GM18502 (cell line): ENCODE measurements around the gene ATP2B3.

Source experiments
- ATAC-seq: cut with Tn5 transposase; IDR thresholded peaks from one replicate; pipeline ENCODE4 v1.9.1; 2021; ENCODE audit warnings: mild to moderate bottlenecking; ENCODE audit not compliant: unreplicated experiment, poor library complexity

ATP2B3 gene

DNA sequence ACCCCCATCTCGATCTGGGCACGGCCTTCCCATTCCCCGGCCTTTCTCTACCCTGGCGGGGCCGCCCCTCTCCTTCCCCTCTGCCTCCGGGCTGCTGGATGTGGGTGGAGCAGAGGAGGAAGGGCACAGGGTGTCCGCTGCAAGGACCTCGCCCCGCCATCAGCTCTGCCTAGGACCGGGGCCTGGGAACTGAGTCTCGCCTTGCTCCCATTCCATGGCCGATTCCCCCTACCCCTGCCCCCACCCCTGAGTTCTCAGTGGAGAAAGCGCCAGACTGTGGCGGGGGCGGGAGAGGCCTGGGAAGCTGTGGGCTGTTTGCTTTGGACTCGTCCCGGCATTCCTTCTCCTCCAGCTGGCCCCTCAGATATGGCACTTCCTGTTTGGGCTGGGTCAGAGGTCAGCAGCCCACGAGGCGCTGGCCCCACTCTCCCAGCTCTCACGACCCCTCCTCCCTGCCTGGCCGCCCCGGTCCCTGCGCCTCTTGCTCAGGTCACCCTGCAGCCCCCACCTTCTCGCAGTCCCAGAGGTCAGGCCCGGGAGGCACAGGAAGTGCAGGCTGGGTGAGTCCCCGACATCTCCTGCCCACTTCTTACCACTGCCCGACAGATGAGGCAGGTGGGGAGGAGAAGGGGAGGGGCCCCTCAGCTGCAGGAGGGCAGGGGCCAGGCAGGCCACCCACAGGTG, 29.1 kb upstream of the ATP2B3 start:
- ATAC-seq: no peak

DNA sequence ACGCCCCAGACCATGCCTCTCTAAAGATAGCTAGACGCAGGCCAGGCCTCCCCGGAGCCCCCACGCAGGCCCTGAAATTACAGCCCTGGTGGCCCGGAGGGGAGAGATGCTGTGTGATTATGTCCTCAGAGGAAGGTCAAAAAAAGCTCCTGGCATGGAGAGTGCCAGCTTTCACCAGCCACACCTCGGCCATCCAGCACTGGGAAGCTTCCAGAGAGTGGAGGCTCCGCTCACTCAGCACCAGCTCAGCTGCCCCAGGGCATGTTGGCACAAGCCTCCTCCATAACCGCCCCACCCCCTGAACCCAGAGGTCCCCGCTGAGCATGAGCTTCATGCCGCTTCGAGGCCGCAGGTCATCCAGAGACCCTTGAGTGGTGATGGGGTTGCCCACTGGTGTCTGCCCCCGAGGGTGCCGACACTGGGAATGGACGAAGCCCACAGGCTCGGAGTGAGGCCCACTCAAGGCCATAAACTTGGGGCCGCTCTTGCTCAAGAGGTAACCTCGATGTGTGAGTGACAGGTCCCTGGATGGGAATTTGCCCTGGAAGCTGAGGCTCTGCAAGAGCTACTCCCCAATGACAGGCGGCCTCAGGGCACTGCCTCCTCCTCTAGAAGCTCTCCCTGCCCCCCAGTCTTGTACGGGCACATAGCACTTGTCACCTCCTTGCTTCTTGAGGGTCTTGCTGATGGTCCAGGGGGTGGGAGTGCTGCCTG, 27.1 kb upstream of the ATP2B3 start:
- no peak for ATAC-seq

DNA sequence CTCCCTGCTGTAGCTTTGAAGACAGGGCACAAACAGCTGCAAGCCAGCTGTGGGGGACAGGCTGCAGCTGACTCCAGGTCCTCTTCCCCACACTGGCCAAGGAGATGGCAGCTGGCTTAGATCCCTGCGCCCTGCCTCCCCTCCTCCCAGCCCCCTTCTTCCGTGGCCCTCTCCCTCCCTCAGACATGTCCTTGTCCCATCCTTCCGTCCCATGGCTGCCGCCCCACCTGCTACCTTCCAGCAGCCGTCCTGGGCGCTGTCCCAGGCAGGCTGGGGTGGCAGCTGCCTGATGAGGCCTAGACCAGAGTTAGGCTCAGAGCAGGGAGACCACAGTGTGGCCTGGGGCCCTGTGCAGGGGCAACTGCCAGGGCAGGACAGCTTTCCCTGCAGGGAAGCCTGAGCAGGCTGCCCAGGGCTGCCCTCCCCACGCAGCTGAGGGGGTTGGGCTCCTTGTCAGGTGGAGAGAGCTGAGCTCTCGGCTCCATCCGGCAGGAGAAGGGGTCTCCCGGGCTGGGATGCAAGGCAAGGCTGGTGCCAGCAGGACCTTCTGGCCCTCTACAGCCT, 26.0 kb upstream of the ATP2B3 start:
- no peak for ATAC-seq

DNA sequence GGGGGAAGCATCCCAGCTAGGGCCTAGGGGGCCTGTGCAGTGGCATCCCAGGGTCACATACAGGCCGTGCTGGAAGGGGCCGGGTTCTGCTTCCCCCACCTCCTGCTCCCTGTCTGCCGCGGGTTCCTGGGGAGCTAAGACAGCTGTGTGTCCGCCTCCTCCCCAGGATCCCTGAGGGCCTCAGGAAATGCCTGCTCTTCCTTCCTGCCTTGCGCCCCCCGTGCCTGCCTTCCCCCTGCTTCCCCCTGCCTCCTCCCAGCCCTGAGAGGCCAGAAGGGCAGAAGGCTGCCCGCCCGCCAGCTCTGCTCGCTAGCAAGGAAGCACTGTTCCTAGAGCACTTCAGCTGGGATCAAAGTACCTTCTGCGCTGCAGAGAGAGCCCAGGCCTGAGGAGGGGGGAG, 25.5 kb upstream of the ATP2B3 start:
- no peak for ATAC-seq

DNA sequence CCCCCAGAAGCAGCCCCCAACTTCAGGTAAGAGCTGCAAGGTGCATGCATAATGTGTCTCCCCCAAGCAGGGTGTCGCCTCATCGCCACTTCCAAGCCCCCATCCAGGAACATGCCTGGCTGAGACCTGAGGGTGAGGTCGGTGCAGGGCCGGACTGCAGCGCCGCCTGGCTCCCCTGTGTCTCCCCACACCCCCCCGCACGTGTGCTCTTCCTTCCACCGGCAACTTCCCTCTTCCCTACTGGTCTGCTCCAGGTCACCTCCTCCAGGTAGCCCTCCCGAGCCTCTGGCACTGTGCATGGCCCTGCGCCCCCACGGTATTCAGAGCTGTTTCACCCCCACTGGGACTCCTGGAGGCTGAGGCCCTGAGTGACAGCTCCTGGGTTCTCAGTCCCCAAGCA, 24.9 kb upstream of the ATP2B3 start:
- ATAC-seq: no peak

DNA sequence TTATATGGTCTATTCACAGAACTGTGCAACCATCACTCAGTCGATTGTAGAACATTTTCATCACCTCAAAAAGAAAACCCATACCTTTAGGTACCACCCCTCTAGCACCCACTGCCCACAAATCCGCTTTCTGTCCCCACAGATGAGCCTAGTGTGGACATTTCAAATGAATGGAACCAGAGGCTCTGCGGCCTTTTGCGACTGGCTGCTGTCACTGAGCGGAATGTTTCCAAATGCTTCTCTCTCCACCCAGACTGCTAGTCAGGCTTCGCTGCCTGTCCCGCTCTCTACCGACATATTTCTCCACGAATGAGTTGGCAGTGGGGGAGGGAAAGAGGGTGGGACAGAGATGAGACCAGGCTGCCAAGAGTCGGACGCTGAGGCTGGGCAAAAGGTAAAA, 24.4 kb upstream of the ATP2B3 start:
- no peak for ATAC-seq

DNA sequence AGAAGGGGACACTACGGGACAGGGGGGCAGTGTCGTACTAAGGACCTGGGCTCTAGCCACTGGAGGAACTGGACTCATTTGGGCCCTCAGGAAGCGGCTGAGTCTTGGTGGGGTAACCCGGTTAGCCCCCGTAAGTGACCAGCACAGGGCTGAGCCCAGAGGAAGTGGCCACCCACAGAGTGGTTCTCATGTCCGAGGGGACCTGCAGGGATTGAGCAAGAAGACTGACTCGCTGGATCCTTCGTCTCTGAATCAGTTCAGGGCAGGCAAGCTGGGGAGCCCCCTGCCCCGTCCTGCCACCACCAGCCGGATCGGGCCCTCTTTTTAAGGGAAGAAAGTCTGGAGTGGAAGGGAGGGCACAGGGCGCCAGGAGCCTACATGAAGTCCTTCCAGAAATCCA, 23.4 kb upstream of the ATP2B3 start:
- ATAC-seq: no peak

DNA sequence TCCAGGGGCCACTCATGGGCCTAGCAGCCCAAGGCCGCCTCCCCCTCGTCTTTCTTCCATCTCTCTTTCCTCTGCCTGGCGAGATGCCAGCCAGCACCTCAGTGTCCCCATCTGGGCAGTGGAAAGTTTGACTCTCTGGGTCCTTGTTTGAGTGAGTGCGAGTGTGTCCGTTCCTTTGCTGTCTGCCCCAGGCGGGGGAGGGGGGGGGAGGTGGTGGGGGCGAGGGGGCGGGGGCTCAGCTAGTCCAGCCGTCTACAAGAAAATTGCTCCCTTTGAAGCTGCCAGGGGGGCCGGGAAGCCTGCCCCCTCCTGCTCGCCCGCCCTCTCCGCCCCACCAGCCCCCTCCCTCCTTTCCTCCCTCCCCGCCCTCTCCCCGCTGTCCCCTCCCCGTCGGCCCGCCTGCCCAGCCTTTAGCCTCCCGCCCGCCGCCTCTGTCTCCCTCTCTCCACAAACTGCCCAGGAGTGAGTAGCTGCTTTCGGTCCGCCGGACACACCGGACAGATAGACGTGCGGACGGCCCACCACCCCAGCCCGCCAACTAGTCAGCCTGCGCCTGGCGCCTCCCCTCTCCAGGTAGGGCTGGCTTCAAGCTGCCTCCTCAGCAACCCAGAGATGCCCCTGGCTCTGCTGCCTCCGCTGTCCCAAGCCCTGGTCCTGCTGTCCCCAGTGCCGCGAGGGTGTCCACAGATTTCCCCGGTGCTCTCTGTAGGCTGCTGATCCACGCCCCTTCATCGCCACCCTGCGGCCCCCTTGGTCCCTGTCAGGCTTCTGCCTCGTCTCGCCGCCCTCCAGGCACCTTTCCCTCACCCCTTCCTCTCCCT, 22.7 kb upstream of the ATP2B3 start, which contains the start of gene BGN:
BGN (plus strand) TSS at position 440 of the 821 bp plus-strand sequence. CDS start 9,652 bp downstream, outside the sequence.
- no peak for ATAC-seq

DNA sequence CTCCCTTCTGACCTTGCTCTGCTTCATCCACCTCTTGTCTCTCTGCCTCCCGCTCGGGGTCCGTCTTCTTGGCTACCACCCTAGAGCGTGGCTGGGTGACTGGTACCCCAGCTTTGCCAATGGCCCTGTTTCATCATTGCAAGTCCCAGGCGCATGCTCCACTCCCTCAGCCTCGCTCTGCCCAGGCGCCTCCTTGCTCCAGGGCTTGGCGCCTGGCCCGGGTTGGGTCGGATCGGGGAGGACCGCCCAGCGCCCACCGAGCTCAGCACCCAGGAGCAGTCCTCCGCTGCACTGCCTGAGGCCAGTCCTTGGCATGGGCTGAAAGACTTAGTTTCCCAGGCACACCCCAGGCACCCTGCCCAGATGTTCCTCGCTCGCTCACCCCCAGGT, 22.1 kb upstream of the ATP2B3 start:
- ATAC-seq: no peak

DNA sequence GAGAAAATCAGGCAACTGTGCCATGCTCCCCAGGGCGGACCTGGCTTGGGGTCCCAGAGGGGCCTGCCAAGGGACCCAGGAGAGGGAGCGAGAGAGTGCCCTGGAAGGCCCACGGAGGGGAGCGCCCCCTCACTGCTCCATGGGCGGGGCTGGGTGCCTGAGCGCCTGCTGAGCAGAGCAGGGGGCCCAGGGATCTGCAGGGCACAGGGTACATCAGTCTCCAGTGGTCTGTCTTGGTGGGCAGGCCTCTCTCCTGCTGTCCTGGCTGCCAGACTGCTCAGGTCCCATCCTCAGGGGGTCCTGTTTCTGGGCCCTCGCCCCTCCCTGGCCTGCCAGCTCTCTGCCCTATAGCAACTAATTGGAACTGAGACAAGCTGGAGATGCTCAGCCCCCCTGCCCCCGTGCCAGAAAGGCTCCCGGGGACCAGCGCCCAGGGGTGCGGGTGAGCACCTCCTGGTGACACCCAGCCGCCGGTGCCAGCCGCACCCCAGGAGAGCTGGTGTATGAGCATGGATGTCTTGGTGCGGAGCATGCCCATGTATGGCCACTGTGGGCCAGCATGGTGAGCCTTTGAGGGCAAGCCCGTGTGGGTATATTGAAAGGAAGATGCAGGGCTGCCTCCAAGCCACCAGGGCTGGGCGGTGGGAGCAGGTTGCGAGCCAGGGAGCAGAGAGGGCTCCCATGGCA, 21.4 kb upstream of the ATP2B3 start:
- no peak for ATAC-seq

DNA sequence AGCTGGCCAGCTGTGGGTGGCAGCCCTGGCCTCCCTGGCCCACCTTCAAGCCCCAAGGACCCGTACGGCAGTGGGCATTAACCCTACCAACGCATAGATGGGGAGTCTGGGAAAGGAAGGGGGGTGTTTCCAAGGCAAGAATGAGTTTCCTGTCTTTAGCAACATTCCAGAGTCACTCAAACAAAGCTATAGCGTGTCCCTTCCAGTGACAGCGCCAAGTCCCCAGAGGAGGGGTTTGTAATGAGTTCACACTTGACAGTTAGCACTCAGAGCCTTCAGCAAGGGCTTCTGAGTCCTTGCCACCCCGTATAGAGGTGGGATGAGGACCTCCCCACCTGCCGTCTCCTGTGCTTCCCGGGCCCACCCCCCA, 20.9 kb upstream of the ATP2B3 start:
- no peak for ATAC-seq

DNA sequence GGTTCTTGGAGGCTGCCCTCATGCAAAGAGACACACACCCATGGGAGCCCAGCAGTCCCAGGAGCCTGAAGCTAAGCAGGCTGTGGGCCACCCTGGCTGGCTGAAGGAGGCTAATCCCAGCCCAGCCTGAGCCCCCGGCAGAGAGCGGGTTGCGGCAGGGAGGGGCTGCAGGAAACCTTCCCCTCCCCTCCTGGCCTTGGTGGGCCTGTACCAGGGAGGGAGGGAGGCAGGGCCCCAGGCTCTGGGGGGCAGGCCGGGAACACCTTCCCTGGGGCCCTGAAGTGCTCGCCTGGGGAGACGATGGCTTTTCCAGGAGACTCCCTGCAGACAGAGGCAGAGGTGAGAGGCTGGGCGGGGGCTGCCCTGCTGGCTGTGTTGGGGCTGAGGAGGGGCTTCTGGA, 19.0 kb upstream of the ATP2B3 start:
- ATAC-seq: no peak

DNA sequence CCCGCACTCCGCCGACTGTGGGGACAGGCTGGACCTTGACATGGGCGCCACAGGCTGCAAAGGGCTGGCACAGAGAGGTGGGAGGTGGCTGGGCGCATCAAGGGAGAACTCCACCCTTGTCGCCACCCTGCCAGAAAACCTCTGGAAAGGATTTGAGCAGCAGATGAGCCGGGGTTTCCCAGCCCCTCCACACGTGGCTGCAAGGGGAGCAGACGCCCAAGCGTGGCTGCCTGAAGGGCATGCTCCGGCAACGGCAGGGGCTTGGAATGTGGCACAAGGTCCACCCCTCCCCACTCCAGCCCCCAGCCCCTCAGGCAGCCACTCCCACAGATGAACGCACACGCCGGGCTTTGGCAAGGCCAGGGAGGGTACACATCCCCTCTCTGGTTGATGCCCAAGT, 18.1 kb upstream of the ATP2B3 start:
- ATAC-seq: no peak

DNA sequence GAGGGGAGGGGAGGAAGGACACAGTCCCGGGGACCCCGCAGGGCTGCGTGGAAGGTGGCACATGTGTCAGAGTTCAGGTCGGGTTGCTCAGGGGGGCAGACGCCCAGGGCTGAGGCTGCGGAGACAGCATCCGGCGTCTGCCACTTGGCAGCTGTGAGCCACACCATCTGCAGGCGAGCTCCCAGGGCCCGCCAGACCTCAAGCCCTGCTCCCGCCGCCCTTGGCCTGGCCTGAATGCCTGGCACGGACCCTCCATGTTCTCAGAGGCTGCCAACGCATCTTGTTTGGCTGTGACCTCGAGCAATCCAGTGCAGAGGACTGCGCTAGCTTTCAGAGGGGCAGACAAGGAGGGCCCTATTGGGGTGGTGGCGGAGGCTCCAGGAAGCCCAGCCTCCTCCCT, 17.6 kb upstream of the ATP2B3 start:
- ATAC-seq: no peak

DNA sequence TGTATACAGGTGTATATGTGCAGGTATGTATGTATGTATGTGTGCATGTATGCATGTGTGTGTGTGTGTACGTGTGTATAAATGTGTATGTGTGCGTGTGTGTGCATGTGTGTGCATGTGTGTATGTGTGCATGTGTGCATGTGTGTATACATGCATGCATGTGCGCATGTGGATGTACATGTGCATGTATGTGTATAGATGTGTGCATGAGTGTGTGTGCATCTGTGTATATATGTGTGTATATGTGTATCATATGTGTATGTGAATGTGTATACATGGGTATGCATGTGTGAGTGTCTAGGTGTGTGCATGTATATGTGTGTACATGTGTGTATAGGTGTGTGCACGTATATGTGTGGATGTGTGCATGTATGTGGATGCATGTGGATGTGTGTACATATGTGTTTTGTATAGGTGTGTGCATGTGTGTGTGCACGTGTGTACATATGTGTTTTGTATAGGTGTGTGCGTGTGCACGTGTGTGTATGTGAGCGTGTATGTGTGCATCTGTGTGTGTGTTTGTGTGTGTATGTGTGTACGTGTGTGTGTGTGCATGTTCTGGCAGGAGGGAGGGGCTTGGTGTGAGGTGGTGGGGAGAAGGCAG, 16.7 kb upstream of the ATP2B3 start:
- no peak for ATAC-seq

DNA sequence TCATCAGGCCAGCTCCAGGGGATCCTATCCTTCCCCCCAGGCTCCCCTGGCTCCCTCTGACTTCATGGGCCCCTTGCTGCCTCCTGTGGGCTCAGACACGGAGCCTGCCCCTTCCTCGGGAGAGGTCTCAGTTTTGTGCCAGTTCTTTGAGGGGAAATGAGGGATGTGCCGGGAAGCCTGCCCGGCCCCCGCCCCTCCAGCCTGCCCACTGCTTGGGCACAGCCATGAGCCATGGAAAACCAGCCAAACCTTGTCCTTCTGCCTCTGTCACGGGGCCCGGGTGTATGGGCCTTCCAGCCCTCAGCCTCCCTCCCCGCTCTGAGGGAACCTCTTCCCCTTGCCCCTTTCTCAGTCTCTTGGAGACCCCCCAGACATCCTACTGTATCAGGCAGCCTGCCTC, 15.9 kb upstream of the ATP2B3 start:
- no peak for ATAC-seq

DNA sequence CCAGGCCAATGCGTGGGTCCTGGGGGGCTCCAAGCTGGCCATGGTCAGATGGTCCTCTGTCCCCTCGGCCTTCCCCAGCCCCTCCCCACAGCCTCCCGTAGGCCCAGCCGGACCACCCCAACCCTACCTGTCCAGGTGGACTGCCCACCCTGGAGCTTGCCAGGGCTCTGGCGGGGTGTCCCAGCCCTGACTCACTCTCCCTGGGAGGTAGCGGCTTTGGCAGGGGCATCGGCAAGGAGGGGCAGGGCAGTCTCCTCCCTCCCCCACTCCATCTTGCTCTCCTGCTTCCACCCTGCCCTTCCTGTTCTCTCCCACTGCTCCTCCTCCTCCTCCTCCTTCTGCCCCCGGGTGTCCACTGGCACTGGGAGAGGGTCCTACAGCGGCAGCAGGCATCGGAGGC, 15.3 kb upstream of the ATP2B3 start:
- no peak for ATAC-seq

DNA sequence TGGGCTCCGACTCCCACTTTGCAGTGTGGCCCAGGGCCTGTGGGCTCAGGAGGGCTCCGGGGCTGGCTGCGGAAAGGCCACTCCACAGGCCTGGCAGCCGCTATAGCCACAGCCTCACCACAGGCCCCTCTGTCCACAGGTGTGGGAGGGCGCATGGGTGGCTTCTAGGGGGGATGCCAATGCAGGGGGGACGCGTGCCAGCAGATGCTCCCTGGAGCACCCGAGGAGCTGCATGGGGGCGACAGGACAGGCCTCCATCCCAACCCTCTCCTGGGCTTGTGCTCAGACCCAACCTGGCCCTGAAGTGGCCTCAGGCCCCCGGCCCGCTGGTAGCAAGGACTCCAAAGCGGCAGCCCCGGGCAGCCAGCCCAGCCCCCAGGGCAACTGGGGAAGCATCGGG, 14.6 kb upstream of the ATP2B3 start:
- no peak for ATAC-seq

DNA sequence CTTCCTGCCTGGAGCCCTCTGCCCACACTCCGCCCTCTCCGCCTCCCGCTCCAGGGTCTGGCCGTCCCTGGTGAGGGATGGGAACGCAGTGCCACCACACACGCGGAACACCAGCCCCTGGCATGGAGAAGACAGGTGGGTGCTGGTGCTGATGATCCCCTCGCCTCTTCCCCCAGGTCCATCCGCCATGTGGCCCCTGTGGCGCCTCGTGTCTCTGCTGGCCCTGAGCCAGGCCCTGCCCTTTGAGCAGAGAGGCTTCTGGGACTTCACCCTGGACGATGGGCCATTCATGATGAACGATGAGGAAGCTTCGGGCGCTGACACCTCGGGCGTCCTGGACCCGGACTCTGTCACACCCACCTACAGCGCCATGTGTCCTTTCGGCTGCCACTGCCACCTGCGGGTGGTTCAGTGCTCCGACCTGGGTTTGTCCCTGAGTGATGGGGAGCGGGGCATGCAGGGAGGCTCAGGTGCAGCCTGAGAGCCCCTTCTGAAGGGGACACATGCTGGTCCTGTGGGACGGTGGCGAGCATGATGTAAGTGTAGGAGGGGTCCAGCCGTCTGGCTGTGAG, 12.9 kb upstream of the ATP2B3 start:
- ATAC-seq: no peak

DNA sequence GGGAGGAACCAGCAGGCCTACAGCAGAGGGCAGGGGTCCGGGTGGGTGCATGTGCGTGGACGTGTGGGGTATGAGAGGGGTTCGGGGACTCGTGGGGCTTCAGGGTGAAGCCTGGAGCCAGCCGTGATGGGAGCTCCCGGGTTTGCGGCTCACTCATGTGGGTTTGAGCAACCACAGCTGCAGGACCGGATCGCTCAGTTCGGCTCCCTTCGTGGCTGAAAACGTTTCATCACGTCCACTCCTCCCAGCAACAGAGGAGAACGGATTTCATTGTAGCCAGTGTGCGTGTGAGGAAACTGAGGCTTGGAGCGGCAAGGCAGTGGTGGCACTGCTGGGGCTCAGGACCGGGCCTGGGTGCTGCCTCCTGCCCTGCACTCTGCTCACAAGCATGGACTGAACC, 12.1 kb upstream of the ATP2B3 start:
- ATAC-seq: no peak
